K562 (cell line): ENCODE measurements around the gene ADCYAP1R1. TPM values are rescaled to one million over a fixed set of nuclear protein-coding genes. Genes with fewer than 3 reads are reported as not detected.

Experiments used
- ATAC-seq: fragments of 200-7000 bp; cut with Tn5 transposase; 3 replicates; pipeline ENCODE4 v1.9.1; 2020; ENCODE audit warnings: moderate library complexity
- BruUV-seq: library from RNA; stranded (reverse); fragments of 400-500 nt; replicated peaks from 2 replicates; lab custom pipeline; 2021; lab: Mats Ljungman, UMichigan
- CTCF ChIA-PET: fragments of 300-600 bp; formaldehyde crosslinking; extraction: SDS; loops from one replicate; lab custom pipeline; 2021; ENCODE audit warnings: low intra/inter-chr PET ratio; lab: Yijun Ruan, JAX
- POLR2A ChIA-PET: fragments of 300-600, 350-650 bp; sonication (Branson Sonifier 250); formaldehyde crosslinking; extraction: SDS; loops from one replicate; lab custom pipeline; 2021; ENCODE audit warnings: antibody characterized with exemption, inconsistent platforms; lab: Yijun Ruan, JAX
- DNase-seq, 4 experiments: peaks; one replicate each; pipeline versions ENCODE4 v3.0.0 to v3.0.0-alpha.2; 2011 to 2018; ENCODE audit warnings: low spot score in 3 of 4, mixed read lengths in 3 of 4; ENCODE audit errors: extremely low read depth in 1 of 4
- FAIRE-seq: peaks from 2 replicates; lab custom pipeline; 2011; peaks lifted over from hg19 to GRCh38; lab: Jason Lieb, UNC
- H2AFZ ChIP-seq: 2 replicates; pipeline ENCODE4 v1.6.0; 2011; ENCODE audit warnings: low read depth, low read length, control low read depth, inconsistent platforms
- H3K27ac ChIP-seq: fragments of 200-600 bp; 3 replicates; pipeline ENCODE4 v1.8.0; 2011; ENCODE audit warnings: low read depth, mild to moderate bottlenecking, control low read depth, inconsistent platforms, low read length, moderate library complexity, mixed read lengths; ENCODE audit errors: extremely low read depth
- H3K27me3 ChIP-seq, 2 experiments: fragments of 300-600 bp in 1 of 2; 2 replicates in 1 of 2; 3 replicates in 1 of 2; pipeline versions ENCODE4 v1.6.0 to v1.8.0; 2011; ENCODE audit warnings: inconsistent platforms in 2 of 2, low read length in 2 of 2, mild to moderate bottlenecking in 1 of 2, mixed read lengths in 1 of 2, moderate library complexity in 1 of 2; ENCODE audit not compliant: control insufficient read depth in 2 of 2, insufficient read depth in 2 of 2
- H3K36me3 ChIP-seq: fragments of 300-600 bp; 3 replicates; pipeline ENCODE4 v1.8.0; 2011; ENCODE audit warnings: mild to moderate bottlenecking, low read length, inconsistent platforms; ENCODE audit not compliant: control insufficient read depth, insufficient read depth
- H3K4me1 ChIP-seq, 2 experiments: fragments of 200-600 bp in 1 of 2; replicated peaks in 1 of 2; 2 replicates in 1 of 2; 3 replicates in 1 of 2; pipeline versions ENCODE4 v1.5.1 to v1.8.0; 2011; ENCODE audit warnings: inconsistent platforms in 2 of 2, low read length in 2 of 2, mild to moderate bottlenecking in 1 of 2, mixed read lengths in 1 of 2, moderate library complexity in 1 of 2; ENCODE audit not compliant: control insufficient read depth in 2 of 2, insufficient read depth in 2 of 2
- H3K4me2 ChIP-seq: 2 replicates; pipeline ENCODE4 v1.6.1; 2011; ENCODE audit warnings: low read length, control low read depth, inconsistent platforms, mixed read lengths; ENCODE audit not compliant: insufficient read depth
- H3K4me3 ChIP-seq: fragments of 200-600 bp; sonication (generic), shearing (Covaris generic); 2 replicates; pipeline ENCODE4 v1.5.1; 2016; ENCODE audit warnings: control low read depth, inconsistent platforms
- H3K79me2 ChIP-seq: fragments of 200-600 bp; 3 replicates; pipeline ENCODE4 v1.8.0; 2011; ENCODE audit warnings: low read length, inconsistent platforms; ENCODE audit not compliant: control insufficient read depth, insufficient read depth
- H3K9ac ChIP-seq, 2 experiments: 2 replicates each; pipeline versions ENCODE4 v1.6.0 to v1.6.1; 2011; ENCODE audit warnings: low read depth in 2 of 2, low read length in 2 of 2, control low read depth in 1 of 2, inconsistent platforms in 1 of 2, mild to moderate bottlenecking in 1 of 2, mixed read lengths in 1 of 2; ENCODE audit not compliant: insufficient read depth in 1 of 2
- H3K9me1 ChIP-seq: one replicate; pipeline ENCODE4 v1.6.0; 2011; ENCODE audit warnings: inconsistent platforms, mild to moderate bottlenecking, low read length, moderate library complexity; ENCODE audit not compliant: control insufficient read depth, insufficient read depth
- H3K9me3 ChIP-seq: replicated peaks from 2 replicates; pipeline ENCODE4 v1.5.1; 2011; ENCODE audit warnings: low read depth, low read length, inconsistent platforms; ENCODE audit not compliant: control insufficient read depth, insufficient read depth
- H4K20me1 ChIP-seq: replicated peaks from 2 replicates; pipeline ENCODE4 v1.6.1; 2011; ENCODE audit warnings: low read length, inconsistent platforms, mixed read lengths; ENCODE audit not compliant: control insufficient read depth, insufficient read depth
- BRF1 ChIP-seq: IDR thresholded peaks from 3 replicates; pipeline ENCODE4 v1.6.1; 2011; ENCODE audit warnings: borderline replicate concordance, mild to moderate bottlenecking; ENCODE audit not compliant: insufficient read length; ENCODE audit errors: extremely low read depth
- FUS ChIP-seq: fragments of 200-400 bp; formaldehyde crosslinking; optimal IDR thresholded peaks from 2 replicates; pipeline ENCODE3; 2017; ENCODE audit warnings: low read depth, low read length
- KAT7 ChIP-seq: sonication (generic); formaldehyde crosslinking; IDR thresholded peaks from 2 replicates; pipeline ENCODE4 v1.8.0; 2022; ENCODE audit warnings: missing genetic modification reagents, mild to moderate bottlenecking, borderline replicate concordance
- NRF1 ChIP-seq, 2 experiments: fragments of 450-650 bp; IDR thresholded peaks in 1 of 2; conservative IDR thresholded peaks in 1 of 2; 2 replicates each; pipeline ENCODE4 v1.6.1; 2014; ENCODE audit warnings: mild to moderate bottlenecking in 2 of 2
- RBM25 ChIP-seq: fragments of 200-400 bp; formaldehyde crosslinking; IDR thresholded peaks from 2 replicates; pipeline ENCODE4 v1.6.1; 2018; ENCODE audit warnings: low read length, low read depth, moderate library complexity; ENCODE audit not compliant: severe bottlenecking
- XRCC3 ChIP-seq: fragments of 450-650 bp; IDR thresholded peaks from 2 replicates; pipeline ENCODE4 v1.6.1; 2017; ENCODE audit warnings: mild to moderate bottlenecking, moderate library complexity
- ZBTB1 ChIP-seq: sonication (generic); formaldehyde crosslinking; IDR thresholded peaks from 2 replicates; pipeline ENCODE4 v1.8.1; 2023; ENCODE audit warnings: missing genetic modification reagents, low read depth, mild to moderate bottlenecking, borderline replicate concordance
- ZFP36 ChIP-seq: fragments of 150-350 bp; IDR thresholded peaks from 2 replicates; pipeline ENCODE4 v1.6.1; 2018; ENCODE audit warnings: low read length, low read depth; ENCODE audit not compliant: partially characterized antibody
- WGBS: fragments of 100-300 bp; shearing (Covaris generic); methylation state at CpG from one replicate; pipeline ENCODE4 v1.1.6; 2016; ENCODE audit warnings: low coverage, mixed read lengths; ENCODE audit not compliant: insufficient coverage; ENCODE audit errors: missing lambda C conversion rate; 5-methylcytosine and 5-hydroxymethylcytosine counted together
- in situ Hi-C: fragments of 300-500 bp; cut with MboI; formaldehyde crosslinking; loops from 4 replicates; pipeline ENCODE4 v1.15.0; 2018; ENCODE audit warnings: inconsistent platforms, mixed read lengths
- intact Hi-C: fragments of 100-400 bp; cut with micrococcal nuclease; formaldehyde crosslinking; loops from 2 replicates; pipeline ENCODE4 v1.14.2; 2022
- polyA plus RNA-seq, 8 experiments: library from polyadenylated mRNA; depleted of rRNA in 4 of 8; stranded (reverse) in 5 of 8; unstranded in 3 of 8; fragments of >200 nt; fragmentation: Nextera tagmentation in 2 of 8; fragmentation: Illumina TruSeq in 1 of 8; extraction: Ambion mirVana in 2 of 8; extraction: Trizol in 1 of 8; gene quantifications; 2 replicates each; pipeline versions ENCODE4 v1.2.1 to v1.2.3, GENCODE V29; 2011 to 2014; ENCODE audit warnings: inconsistent platforms in 1 of 8, missing spikeins in 1 of 8
- total RNA-seq, 7 experiments: library from RNA; depleted of rRNA in 6 of 7; stranded (reverse); fragments of >200 nt in 6 of 7; fragmentation: Illumina TruSeq in 2 of 7; extraction: Trizol in 2 of 7; gene quantifications; 2 replicates each; pipeline versions ENCODE4 v1.2.1 to v1.2.3, GENCODE V29; 2011 to 2021; ENCODE audit warnings: low replicate concordance in 1 of 7
- TF ChIP-seq, protein P1 (sequence below), 3 experiments: IDR thresholded peaks in 2 of 3; conservative IDR thresholded peaks in 1 of 3; 2 replicates each; pipeline ENCODE4 v1.5.1; 2011 to 2012; ENCODE audit warnings: low read length in 3 of 3, mild to moderate bottlenecking in 3 of 3, control low read depth in 2 of 3, improper control_type of control experiment in 1 of 3, inconsistent platforms in 1 of 3, low read depth in 1 of 3, mixed read lengths in 1 of 3, moderate library complexity in 1 of 3; ENCODE audit not compliant: insufficient read depth in 2 of 3
- TF ChIP-seq, protein P2 (sequence below): fragments of 250-450 bp; sonication (Bioruptor Pico); IDR thresholded peaks from 2 replicates; pipeline ENCODE4 v1.5.0; 2021; ENCODE audit warnings: mild to moderate bottlenecking, borderline replicate concordance

ADCYAP1R1 gene
- total and polyA plus RNA-seq, 9 of the 15 experiments (the other 6 are each of a cell fraction or from before 2014, with no cell fraction given) = 0.03 to 0.07 TPM; not detected in 7

DNA sequence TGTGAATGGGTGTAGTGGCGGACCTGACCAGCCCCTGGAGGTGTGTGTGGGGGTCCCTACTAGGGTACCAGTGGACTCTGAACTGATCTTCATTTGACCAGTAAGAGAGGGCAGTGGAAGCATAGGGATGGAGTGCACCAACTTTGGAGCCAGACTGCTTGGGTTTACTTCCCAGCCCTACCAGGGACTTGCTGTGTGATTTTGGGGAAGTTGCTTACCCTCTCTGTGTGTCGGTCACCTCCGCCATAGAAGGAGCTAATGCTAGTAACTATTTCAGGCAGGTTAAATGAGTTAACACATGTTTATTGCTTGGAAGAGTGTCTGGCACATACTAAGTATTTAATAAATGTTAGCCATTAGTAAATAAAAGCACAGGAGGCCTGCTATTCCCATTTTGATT lies 6.6 kb downstream of the ADCYAP1R1 start:
- peaks cover 15% of the 10 kb centered on the region; the same call in 1 of the 2 replicates for H4K20me1 ChIP-seq
- TF ChIP-seq ZFP36 (peak; percentile 80), RBM25 (peak; percentile 90), BRF1 (no peak)
- in situ Hi-C loops = no loop called here

GRCh38 chr7:31059551-31059950 lies 7.4 kb downstream of the ADCYAP1R1 start:
- intact Hi-C loops = loop anchor here (5.0 kb wide), 1 partner anchor 63 kb away; no protein-coding TSS in a partner anchor
- H3K4me3 ChIP-seq = no peak overlapping the region
- DNase-seq (peak in 2 of 4 experiments; percentile 11 to 23), ATAC-seq (peak; percentile 65), FAIRE-seq (no peak)
- H2AFZ ChIP-seq = no peak overlapping the region
- peaks cover 0 to 12% of the 10 kb centered on the region in 2 experiments; a peak in 3 of 5 replicates for H3K27me3 ChIP-seq
- peaks cover 12% of the 10 kb centered on the region; the same call in 1 of the 2 replicates for H4K20me1 ChIP-seq
- WGBS = 0% methylated on average over 5 of the region's 8 CpGs
- H3K4me2 ChIP-seq = no peak overlapping the region
- H3K79me2 ChIP-seq = no peaks in the 10 kb centered on the region
- no peaks in the 10 kb centered on the region for H3K9me1 ChIP-seq
- in situ Hi-C loops = no loop called here
- ChIA-PET POLR2A (interaction anchor here (0.7 kb wide), 1 partner anchor 245 kb away, joined by 3 read pairs; no protein-coding TSS in a partner anchor), CTCF (no interaction called here)
- no peak overlapping the region for H3K27ac ChIP-seq
- H3K9me3 ChIP-seq = no peaks in the 10 kb centered on the region
- no TSS peak for BruUV-seq
- H3K9ac ChIP-seq = no peak overlapping the region
- no peaks in the 10 kb centered on the region for H3K36me3 ChIP-seq
- peaks cover 0 to 3% of the 10 kb centered on the region in 2 experiments; a peak in 1 of 5 replicates for H3K4me1 ChIP-seq
- TF ChIP-seq, protein P1, sequence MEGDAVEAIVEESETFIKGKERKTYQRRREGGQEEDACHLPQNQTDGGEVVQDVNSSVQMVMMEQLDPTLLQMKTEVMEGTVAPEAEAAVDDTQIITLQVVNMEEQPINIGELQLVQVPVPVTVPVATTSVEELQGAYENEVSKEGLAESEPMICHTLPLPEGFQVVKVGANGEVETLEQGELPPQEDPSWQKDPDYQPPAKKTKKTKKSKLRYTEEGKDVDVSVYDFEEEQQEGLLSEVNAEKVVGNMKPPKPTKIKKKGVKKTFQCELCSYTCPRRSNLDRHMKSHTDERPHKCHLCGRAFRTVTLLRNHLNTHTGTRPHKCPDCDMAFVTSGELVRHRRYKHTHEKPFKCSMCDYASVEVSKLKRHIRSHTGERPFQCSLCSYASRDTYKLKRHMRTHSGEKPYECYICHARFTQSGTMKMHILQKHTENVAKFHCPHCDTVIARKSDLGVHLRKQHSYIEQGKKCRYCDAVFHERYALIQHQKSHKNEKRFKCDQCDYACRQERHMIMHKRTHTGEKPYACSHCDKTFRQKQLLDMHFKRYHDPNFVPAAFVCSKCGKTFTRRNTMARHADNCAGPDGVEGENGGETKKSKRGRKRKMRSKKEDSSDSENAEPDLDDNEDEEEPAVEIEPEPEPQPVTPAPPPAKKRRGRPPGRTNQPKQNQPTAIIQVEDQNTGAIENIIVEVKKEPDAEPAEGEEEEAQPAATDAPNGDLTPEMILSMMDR (IDR thresholded peaks at IDR 0.05 in 2 of 3, conservative IDR thresholded peaks at IDR 0.05 in 1 of 3; ENCODE audit: insufficient read depth in 2 of 3, low read depth in 1 of 3, low read length in 3 of 3) = peak in 1 of 3 experiments; percentile 16; a peak in 2 of 6 replicates
- TF ChIP-seq KAT7 (CRISPR knock-in tag) (no peak), XRCC3 (no peak), ZBTB1 (CRISPR knock-in tag) (no peak), FUS (no peak), NRF1 (conservative IDR thresholded peaks at IDR 0.05 in 1 of 2, IDR thresholded peaks at IDR 0.05 in 1 of 2) (no peak)
- TF ChIP-seq, protein P2, sequence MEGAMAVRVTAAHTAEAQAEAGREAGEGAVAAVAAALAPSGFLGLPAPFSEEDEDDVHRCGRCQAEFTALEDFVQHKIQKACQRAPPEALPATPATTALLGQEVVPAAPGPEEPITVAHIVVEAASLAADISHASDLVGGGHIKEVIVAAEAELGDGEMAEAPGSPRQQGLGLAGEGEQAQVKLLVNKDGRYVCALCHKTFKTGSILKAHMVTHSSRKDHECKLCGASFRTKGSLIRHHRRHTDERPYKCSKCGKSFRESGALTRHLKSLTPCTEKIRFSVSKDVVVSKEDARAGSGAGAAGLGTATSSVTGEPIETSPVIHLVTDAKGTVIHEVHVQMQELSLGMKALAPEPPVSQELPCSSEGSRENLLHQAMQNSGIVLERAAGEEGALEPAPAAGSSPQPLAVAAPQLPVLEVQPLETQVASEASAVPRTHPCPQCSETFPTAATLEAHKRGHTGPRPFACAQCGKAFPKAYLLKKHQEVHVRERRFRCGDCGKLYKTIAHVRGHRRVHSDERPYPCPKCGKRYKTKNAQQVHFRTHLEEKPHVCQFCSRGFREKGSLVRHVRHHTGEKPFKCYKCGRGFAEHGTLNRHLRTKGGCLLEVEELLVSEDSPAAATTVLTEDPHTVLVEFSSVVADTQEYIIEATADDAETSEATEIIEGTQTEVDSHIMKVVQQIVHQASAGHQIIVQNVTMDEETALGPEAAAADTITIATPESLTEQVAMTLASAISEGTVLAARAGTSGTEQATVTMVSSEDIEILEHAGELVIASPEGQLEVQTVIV (CRISPR knock-in tag) = no peak

More for the DNA sequence above, 6.6 kb downstream of the ADCYAP1R1 start:
- no peak overlapping the region for H3K9ac ChIP-seq
- FAIRE-seq (no peak), DNase-seq (no peak), ATAC-seq (no peak)
- peaks cover 0 to 3% of the 10 kb centered on the region in 2 experiments; a peak in 1 of 5 replicates for H3K4me1 ChIP-seq
- no peak overlapping the region for H3K4me3 ChIP-seq
- H2AFZ ChIP-seq = no peak overlapping the region
- no peaks in the 10 kb centered on the region for H3K79me2 ChIP-seq
- H3K9me3 ChIP-seq = no peaks in the 10 kb centered on the region
- ChIA-PET CTCF (interaction anchor here (0.6 kb wide), 1 partner anchor 190 kb away, joined by 3 read pairs; no protein-coding TSS in a partner anchor), POLR2A (interaction anchor here (0.7 kb wide), 1 partner anchor 91 kb away, joined by 3 read pairs; no protein-coding TSS in a partner anchor)
- H3K9me1 ChIP-seq = no peaks in the 10 kb centered on the region
- H3K27me3 ChIP-seq = peaks cover 0 to 19% of the 10 kb centered on the region in 2 experiments; a peak in 3 of 5 replicates
- BruUV-seq = no TSS peak
- H3K36me3 ChIP-seq = no peaks in the 10 kb centered on the region
- no peak overlapping the region for H3K4me2 ChIP-seq
- intact Hi-C loops = loop anchor here (5.0 kb wide), 1 partner anchor 64 kb away; no protein-coding TSS in a partner anchor
- no peak overlapping the region for H3K27ac ChIP-seq
- WGBS = 4% methylated on average over 3 of the region's 3 CpGs
